ENCODE data around the gene THEM5. TPM values are rescaled to one million over a fixed set of nuclear protein-coding genes. Genes with fewer than 3 reads are reported as not detected.

The THEM5 gene
- total RNA-seq, 4 donors from 2014 or later: not detected

DNA sequence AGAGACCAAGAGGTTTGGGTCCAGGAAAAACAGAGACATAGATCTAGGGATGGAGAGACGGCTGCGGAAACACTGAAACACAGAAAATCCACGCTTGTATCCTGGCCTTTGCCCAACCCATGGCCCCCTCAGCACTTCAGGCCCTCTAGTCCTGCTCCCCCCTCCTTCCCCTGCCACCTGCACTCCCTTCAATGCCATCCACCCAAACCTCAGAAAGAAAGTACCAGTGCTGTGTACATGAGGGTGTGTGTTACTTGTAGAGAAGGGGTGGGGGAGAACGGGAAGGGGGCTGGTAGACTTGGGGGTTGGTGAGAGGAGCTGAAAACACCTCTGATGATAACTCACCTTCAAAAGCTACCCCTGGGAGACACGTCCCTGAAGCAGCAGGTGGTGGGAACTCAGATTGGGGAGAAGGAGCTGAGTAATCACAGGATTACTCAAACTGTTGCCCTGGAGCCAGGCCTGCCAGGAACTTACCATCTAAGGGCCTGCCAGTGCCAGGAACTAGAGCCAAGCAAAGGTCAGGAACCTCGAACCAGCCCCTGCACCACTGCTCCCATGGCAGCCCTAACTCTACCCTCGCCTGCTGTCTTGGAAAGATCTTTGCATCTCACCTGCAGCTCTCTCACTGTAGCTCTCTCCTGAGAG is 33.4 kb downstream of the THEM5 start:
- TF ChIP-seq POLR2A (IDR thresholded peaks at IDR 0.05): no peak
- TF ChIP-seq, protein P1, sequence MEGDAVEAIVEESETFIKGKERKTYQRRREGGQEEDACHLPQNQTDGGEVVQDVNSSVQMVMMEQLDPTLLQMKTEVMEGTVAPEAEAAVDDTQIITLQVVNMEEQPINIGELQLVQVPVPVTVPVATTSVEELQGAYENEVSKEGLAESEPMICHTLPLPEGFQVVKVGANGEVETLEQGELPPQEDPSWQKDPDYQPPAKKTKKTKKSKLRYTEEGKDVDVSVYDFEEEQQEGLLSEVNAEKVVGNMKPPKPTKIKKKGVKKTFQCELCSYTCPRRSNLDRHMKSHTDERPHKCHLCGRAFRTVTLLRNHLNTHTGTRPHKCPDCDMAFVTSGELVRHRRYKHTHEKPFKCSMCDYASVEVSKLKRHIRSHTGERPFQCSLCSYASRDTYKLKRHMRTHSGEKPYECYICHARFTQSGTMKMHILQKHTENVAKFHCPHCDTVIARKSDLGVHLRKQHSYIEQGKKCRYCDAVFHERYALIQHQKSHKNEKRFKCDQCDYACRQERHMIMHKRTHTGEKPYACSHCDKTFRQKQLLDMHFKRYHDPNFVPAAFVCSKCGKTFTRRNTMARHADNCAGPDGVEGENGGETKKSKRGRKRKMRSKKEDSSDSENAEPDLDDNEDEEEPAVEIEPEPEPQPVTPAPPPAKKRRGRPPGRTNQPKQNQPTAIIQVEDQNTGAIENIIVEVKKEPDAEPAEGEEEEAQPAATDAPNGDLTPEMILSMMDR (IDR thresholded peaks at IDR 0.05): no peak
- no peaks in the 10 kb centered on the region for H3K4me1 ChIP-seq
- H3K27ac ChIP-seq: no peak overlapping the region
- no peaks in the 10 kb centered on the region for H3K9me3 ChIP-seq
- no peaks in the 10 kb centered on the region for H3K27me3 ChIP-seq
- peak in 1 of 3 donors; percentile 9 for DNase-seq
- no peak overlapping the region for H3K4me3 ChIP-seq
- H3K36me3 ChIP-seq: peaks cover 0 to 6% (median 0%) of the 10 kb centered on the region in 3 donors

DNA sequence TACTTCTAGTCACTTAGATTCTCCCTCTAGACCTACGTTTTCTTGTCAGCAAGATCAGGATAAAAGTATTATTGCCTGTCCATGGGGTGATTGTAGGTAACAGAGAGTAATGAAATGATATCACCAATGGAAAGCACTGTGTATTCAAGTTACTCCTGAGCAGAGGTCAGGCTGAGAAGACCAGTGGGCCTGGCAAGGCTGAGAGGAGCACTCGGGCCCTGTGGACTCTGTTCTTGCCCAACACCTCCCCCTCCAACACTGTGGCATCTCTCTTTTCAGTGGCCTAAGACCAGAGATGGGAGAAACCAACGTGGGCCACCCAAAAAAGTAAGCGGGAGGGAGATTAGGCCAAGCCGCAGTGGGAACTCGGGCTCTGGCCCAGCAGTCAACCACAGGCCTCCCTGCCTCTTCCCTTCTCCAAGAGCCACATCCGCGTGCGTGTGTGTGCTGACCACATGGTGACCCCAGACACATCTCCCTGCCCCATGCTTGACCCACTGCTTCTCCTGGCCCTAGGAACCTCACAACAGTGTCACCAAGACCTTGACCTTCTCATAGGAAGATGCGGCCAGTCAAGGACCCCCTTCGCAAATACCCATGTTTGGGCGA is 34.2 kb downstream of the THEM5 start:
- H3K4me1 ChIP-seq: no peaks in the 10 kb centered on the region
- no peak for TF ChIP-seq POLR2A (IDR thresholded peaks at IDR 0.05)
- TF ChIP-seq, protein P1 (IDR thresholded peaks at IDR 0.05): no peak
- H3K9me3 ChIP-seq: no peaks in the 10 kb centered on the region
- H3K36me3 ChIP-seq: peaks cover 0 to 11% (median 0%) of the 10 kb centered on the region in 3 donors
- no peaks in the 10 kb centered on the region for H3K27me3 ChIP-seq
- no peak overlapping the region for H3K4me3 ChIP-seq
- DNase-seq: peak in 1 of 3 donors; percentile 15
- H3K27ac ChIP-seq: no peak overlapping the region

DNA sequence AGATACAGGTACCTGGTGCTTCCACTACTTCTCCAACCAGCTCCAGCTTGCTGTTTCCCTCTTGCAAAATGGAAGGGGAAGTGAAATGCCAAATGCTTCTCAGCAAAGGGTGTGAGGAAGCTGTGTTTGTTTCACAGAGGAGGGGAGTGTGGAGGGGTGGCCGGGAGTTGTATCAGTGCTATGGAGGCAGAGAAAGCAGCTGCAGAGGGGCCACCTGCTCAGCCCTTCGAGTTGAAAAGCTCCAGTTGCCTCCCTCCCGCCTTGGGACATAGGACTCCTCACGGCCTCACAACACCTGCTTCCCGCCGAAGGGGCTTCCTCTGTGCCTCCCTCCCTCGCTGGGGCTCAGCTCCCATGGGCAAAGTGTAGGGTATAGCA is 36.2 kb downstream of the THEM5 start:
- H3K9me3 ChIP-seq: no peaks in the 10 kb centered on the region
- H3K27ac ChIP-seq: no peak overlapping the region
- H3K4me3 ChIP-seq: no peak overlapping the region
- no peaks in the 10 kb centered on the region for H3K4me1 ChIP-seq
- no peaks in the 10 kb centered on the region for H3K27me3 ChIP-seq
- H3K36me3 ChIP-seq: peaks cover 0 to 18% (median 0%) of the 10 kb centered on the region in 3 donors
- TF ChIP-seq, protein P1 (IDR thresholded peaks at IDR 0.05): no peak
- TF ChIP-seq POLR2A (IDR thresholded peaks at IDR 0.05): no peak
- DNase-seq: no peak

DNA sequence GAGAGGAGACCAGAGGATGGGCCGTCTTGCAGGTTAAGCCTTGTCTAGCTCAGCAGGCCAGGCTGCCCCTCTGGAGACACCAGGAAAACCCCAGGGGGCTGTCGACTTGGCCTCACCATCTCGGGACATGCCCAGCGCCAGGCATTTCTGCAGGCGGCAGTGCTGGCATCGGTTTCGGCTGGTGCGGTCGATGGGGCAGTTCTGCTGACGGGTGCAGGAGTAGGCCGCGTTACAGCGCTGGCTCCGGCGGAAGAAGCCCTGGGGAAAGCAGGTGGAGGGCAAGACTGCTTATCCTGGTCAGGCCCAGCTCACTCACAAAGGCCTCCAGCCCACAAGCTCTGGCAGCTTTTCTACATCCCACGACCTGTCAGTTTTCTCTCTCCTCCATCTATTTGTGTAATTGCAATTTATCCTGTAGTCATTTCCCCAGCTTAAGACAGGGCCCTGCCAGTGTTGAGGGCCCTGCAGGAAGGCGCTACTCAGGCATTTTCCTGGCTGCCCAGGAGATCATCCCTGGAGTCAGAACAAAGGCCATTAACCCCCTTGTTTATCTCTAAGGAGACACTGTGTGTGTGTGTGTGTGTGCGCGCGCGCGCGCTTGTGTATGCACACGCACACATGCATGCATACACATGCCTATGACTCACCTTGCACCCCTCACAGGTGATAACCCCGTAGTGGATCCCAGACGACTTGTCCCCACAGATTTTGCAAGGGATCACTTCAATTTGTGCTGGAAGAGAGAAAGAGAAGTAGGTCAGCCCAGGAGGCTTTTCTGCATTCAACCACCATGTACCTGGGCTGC is 36.8 kb downstream of the THEM5 start:
- Histone ChIP-seq H3K4me1 (no peaks in the 10 kb centered on the region), H3K27me3 (no peaks in the 10 kb centered on the region), H3K36me3 (peaks cover 0 to 18% (median 0%) of the 10 kb centered on the region in 3 donors), H3K27ac (peak overlapping the region in 1 of 4 donors; percentile 31), H3K4me3 (no peak overlapping the region), H3K9me3 (no peaks in the 10 kb centered on the region)
- DNase-seq: no peak
- TF ChIP-seq, protein P1 (IDR thresholded peaks at IDR 0.05): no peak
- no peak for TF ChIP-seq POLR2A (IDR thresholded peaks at IDR 0.05)

DNA sequence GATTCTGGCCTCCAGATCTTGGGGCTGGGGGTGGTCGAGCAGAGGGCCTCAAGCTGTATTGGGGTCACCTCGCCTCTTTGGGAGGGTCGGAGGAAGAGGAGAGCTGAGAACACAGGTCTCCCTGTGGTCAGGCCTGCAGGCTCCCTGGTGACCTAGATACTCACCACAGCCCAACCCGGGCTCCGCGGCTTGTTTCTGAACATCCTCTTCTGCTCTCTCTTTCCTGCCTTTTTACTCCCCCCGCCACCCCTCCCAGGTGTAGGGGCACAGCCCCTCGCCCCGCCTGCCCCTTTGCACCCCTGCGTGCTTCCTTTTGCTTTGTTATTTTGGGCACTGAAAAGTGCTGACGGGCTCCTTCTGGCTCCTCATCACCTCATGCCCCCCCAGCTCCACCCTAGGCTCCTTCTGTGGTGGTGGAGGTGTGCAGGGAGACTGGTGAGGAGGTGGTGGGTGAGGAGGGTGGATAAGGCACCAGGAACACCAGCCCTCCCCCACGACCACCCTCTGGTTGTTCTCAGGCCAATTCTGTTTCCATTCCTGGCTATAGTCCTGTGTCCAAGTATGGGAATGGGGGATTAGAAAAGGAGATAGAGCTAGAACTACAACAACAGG is 37.7 kb downstream of the THEM5 start:
- TF ChIP-seq, protein P1 (IDR thresholded peaks at IDR 0.05): no peak
- no peak for TF ChIP-seq POLR2A (IDR thresholded peaks at IDR 0.05)
- Histone ChIP-seq H3K36me3 (peaks cover 0 to 18% (median 0%) of the 10 kb centered on the region in 3 donors), H3K9me3 (no peaks in the 10 kb centered on the region), H3K4me1 (no peaks in the 10 kb centered on the region), H3K27ac (peak overlapping the region in 1 of 4 donors; percentile 31), H3K27me3 (no peaks in the 10 kb centered on the region), H3K4me3 (no peak overlapping the region)
- peak in 2 of 3 donors; percentile 52 to 79 for DNase-seq

Data from Peyer's patch (tissue), 4 donors.